Lower leg skin (tissue), 3 donors: ENCODE measurements around the gene CFAP65.

ENCODE experiments used
- CTCF ChIP-seq, 3 donors: fragments of 450-650 bp; IDR thresholded peaks; one replicate each; pipeline ENCODE4 v1.5.1; 2016; ENCODE audit warnings: antibody characterized with exemption in 3 of 3, mild to moderate bottlenecking in 3 of 3, moderate library complexity in 2 of 3
- POLR2A ChIP-seq, 2 donors: fragments of 450-650 bp; IDR thresholded peaks; one replicate each; pipeline ENCODE4 v1.6.1; 2016 to 2017; ENCODE audit warnings: antibody characterized with exemption in 2 of 2, mild to moderate bottlenecking in 1 of 2, moderate library complexity in 1 of 2

GRCh38 chr2:218961651-218962570 lies 79.4 kb downstream of the CFAP65 start:
- TF ChIP-seq POLR2A (IDR thresholded peaks at IDR 0.05) (no peak), CTCF (IDR thresholded peaks at IDR 0.05) (no peak)
